ENCODE results near the gene HIVEP3.

HIVEP3 gene

GRCh38 chr1:41878911-41879310 lies 39.8 kb downstream of the HIVEP3 start:
- no peak for TF ChIP-seq EP300 (IDR thresholded peaks at IDR 0.05; ENCODE audit: borderline replicate concordance)
- TF ChIP-seq YY1 (IDR thresholded peaks at IDR 0.05; ENCODE audit: low read depth): no peak
- no peak for TF ChIP-seq TAF1 (IDR thresholded peaks at IDR 0.05; ENCODE audit: low read depth)
- no peak for TF ChIP-seq TEAD4 (IDR thresholded peaks at IDR 0.05)
- TF ChIP-seq CREB1 (IDR thresholded peaks at IDR 0.05; ENCODE audit: low read depth): no peak
- TF ChIP-seq MAX (IDR thresholded peaks at IDR 0.05): no peak
- TF ChIP-seq NFIC (IDR thresholded peaks at IDR 0.05): no peak
- no peak for TF ChIP-seq USF1 (IDR thresholded peaks at IDR 0.05)
- TF ChIP-seq CEBPB (IDR thresholded peaks at IDR 0.05): no peak
- no peak for TF ChIP-seq ZBTB7A (IDR thresholded peaks at IDR 0.05; ENCODE audit: low read depth)
- TF ChIP-seq EGR1 (IDR thresholded peaks at IDR 0.05): no peak
- no peak for TF ChIP-seq TCF12 (IDR thresholded peaks at IDR 0.05; ENCODE audit: low read depth)
- no peak for TF ChIP-seq RAD21 (IDR thresholded peaks at IDR 0.05; ENCODE audit: low read depth)
- TF ChIP-seq, protein P1, sequence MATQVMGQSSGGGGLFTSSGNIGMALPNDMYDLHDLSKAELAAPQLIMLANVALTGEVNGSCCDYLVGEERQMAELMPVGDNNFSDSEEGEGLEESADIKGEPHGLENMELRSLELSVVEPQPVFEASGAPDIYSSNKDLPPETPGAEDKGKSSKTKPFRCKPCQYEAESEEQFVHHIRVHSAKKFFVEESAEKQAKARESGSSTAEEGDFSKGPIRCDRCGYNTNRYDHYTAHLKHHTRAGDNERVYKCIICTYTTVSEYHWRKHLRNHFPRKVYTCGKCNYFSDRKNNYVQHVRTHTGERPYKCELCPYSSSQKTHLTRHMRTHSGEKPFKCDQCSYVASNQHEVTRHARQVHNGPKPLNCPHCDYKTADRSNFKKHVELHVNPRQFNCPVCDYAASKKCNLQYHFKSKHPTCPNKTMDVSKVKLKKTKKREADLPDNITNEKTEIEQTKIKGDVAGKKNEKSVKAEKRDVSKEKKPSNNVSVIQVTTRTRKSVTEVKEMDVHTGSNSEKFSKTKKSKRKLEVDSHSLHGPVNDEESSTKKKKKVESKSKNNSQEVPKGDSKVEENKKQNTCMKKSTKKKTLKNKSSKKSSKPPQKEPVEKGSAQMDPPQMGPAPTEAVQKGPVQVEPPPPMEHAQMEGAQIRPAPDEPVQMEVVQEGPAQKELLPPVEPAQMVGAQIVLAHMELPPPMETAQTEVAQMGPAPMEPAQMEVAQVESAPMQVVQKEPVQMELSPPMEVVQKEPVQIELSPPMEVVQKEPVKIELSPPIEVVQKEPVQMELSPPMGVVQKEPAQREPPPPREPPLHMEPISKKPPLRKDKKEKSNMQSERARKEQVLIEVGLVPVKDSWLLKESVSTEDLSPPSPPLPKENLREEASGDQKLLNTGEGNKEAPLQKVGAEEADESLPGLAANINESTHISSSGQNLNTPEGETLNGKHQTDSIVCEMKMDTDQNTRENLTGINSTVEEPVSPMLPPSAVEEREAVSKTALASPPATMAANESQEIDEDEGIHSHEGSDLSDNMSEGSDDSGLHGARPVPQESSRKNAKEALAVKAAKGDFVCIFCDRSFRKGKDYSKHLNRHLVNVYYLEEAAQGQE (IDR thresholded peaks at IDR 0.05; ENCODE audit: low read depth): no peak

GRCh38 chr1:41878495-41878894 lies 40.2 kb downstream of the HIVEP3 start:
- TF ChIP-seq USF1 (IDR thresholded peaks at IDR 0.05) (no peak), TCF12 (IDR thresholded peaks at IDR 0.05; ENCODE audit: low read depth) (no peak), ZBTB7A (IDR thresholded peaks at IDR 0.05; ENCODE audit: low read depth) (no peak), EGR1 (IDR thresholded peaks at IDR 0.05) (no peak), RAD21 (IDR thresholded peaks at IDR 0.05; ENCODE audit: low read depth) (no peak), FOXM1 (IDR thresholded peaks at IDR 0.05; ENCODE audit: borderline replicate concordance, low read depth) (no peak), TEAD4 (IDR thresholded peaks at IDR 0.05) (no peak), CREB1 (IDR thresholded peaks at IDR 0.05; ENCODE audit: low read depth) (no peak), MAX (IDR thresholded peaks at IDR 0.05) (no peak)
- TF ChIP-seq, protein P1 (IDR thresholded peaks at IDR 0.05; ENCODE audit: low read depth): no peak

- no peak for TF ChIP-seq TAF1 (IDR thresholded peaks at IDR 0.05; ENCODE audit: low read depth)
- TF ChIP-seq USF1 (IDR thresholded peaks at IDR 0.05): no peak
- no peak for TF ChIP-seq RAD21 (IDR thresholded peaks at IDR 0.05; ENCODE audit: low read depth)
- TF ChIP-seq MAX (IDR thresholded peaks at IDR 0.05): no peak
- TF ChIP-seq EP300 (IDR thresholded peaks at IDR 0.05; ENCODE audit: borderline replicate concordance): no peak
- no peak for TF ChIP-seq FOXM1 (IDR thresholded peaks at IDR 0.05; ENCODE audit: borderline replicate concordance, low read depth)
- no peak for TF ChIP-seq CEBPB (IDR thresholded peaks at IDR 0.05)
- no peak for TF ChIP-seq ZBTB7A (IDR thresholded peaks at IDR 0.05; ENCODE audit: low read depth)
- no peak for TF ChIP-seq EGR1 (IDR thresholded peaks at IDR 0.05)
- no peak for TF ChIP-seq NFIC (IDR thresholded peaks at IDR 0.05)
- TF ChIP-seq CREB1 (IDR thresholded peaks at IDR 0.05; ENCODE audit: low read depth): no peak
- TF ChIP-seq TCF12 (IDR thresholded peaks at IDR 0.05; ENCODE audit: low read depth): no peak
- TF ChIP-seq TEAD4 (IDR thresholded peaks at IDR 0.05): no peak
- TF ChIP-seq, protein P1 (IDR thresholded peaks at IDR 0.05; ENCODE audit: low read depth): no peak
- no peak for TF ChIP-seq YY1 (IDR thresholded peaks at IDR 0.05; ENCODE audit: low read depth)
These were observed 41.9 kb downstream of the HIVEP3 start for GRCh38 chr1:41876576-41877445.
